H1 (cell line): ENCODE measurements around the gene SOX2. TPM values are rescaled to one million over a fixed set of nuclear protein-coding genes. Genes with fewer than 3 reads are reported as not detected.

Source experiments
- ASH2L ChIP-seq: fragments of 200-600, 300-600 bp; sonication (generic); IDR thresholded peaks from one replicate; pipeline ENCODE4 v1.7.1; 2017; ENCODE audit warnings: low read length
- BACH1 ChIP-seq: IDR thresholded peaks from 2 replicates; pipeline ENCODE4 v1.6.1; 2012; ENCODE audit warnings: low read length, improper control_type of control experiment
- CREB1 ChIP-seq: IDR thresholded peaks from 2 replicates; pipeline ENCODE4 v1.6.1; 2012; ENCODE audit warnings: inconsistent platforms
- E2F6 ChIP-seq: IDR thresholded peaks from 2 replicates; pipeline ENCODE4 v1.6.1; 2012; ENCODE audit warnings: inconsistent platforms
- EGR1 ChIP-seq: IDR thresholded peaks from 2 replicates; pipeline ENCODE4 v1.6.1; 2011; ENCODE audit warnings: low read depth, low read length, borderline replicate concordance
- HDAC2 ChIP-seq, 2 experiments: fragments of 300-600 bp in 1 of 2; sonication (generic) in 1 of 2; IDR thresholded peaks; 2 replicates each; pipeline ENCODE4 v1.6.1; 2011 to 2012; ENCODE audit warnings: low read depth in 2 of 2, low read length in 2 of 2, mild to moderate bottlenecking in 2 of 2, moderate library complexity in 2 of 2, borderline replicate concordance in 1 of 2, inconsistent platforms in 1 of 2
- KDM4A ChIP-seq: IDR thresholded peaks from one replicate; pipeline ENCODE4 v1.7.1; 2012; ENCODE audit warnings: low read depth, mild to moderate bottlenecking, moderate library complexity, low read length, inconsistent platforms; ENCODE audit not compliant: severe bottlenecking
- MAX ChIP-seq: IDR thresholded peaks from 2 replicates; pipeline ENCODE4 v1.6.1; 2012; ENCODE audit warnings: inconsistent platforms
- NANOG ChIP-seq: IDR thresholded peaks from 2 replicates; pipeline ENCODE4 v1.6.1; 2011; ENCODE audit warnings: low read length, low read depth, mild to moderate bottlenecking, inconsistent platforms; ENCODE audit not compliant: insufficient read depth, poor library complexity, severe bottlenecking
- POLR2AphosphoS5 ChIP-seq: IDR thresholded peaks from 2 replicates; pipeline ENCODE4 v1.6.1; 2011; ENCODE audit warnings: low read depth, low read length
- POU5F1 ChIP-seq: IDR thresholded peaks from 2 replicates; pipeline ENCODE4 v1.6.1; 2011; ENCODE audit warnings: low read depth, mild to moderate bottlenecking, low read length, moderate library complexity
- RBBP5 ChIP-seq: IDR thresholded peaks from 2 replicates; pipeline ENCODE4 v1.7.1; 2012; ENCODE audit warnings: low read depth, mild to moderate bottlenecking, inconsistent platforms, low read length, moderate library complexity, borderline replicate concordance
- TEAD4 ChIP-seq: IDR thresholded peaks from 2 replicates; pipeline ENCODE4 v1.6.1; 2012; ENCODE audit warnings: low read depth, low read length, inconsistent platforms, mixed read lengths
- YY1 ChIP-seq: IDR thresholded peaks from 2 replicates; pipeline ENCODE4 v1.6.1; 2011; ENCODE audit warnings: low read depth, mild to moderate bottlenecking, low read length
- polyA plus RNA-seq, 7 experiments: library from polyadenylated mRNA; depleted of rRNA in 3 of 7; stranded (reverse) in 5 of 7; unstranded in 2 of 7; fragments of >200 nt in 5 of 7; fragments of 200-250 nt in 2 of 7; gene quantifications; 1 replicate in 5 of 7; 2 replicates in 1 of 7; 4 replicates in 1 of 7; pipeline versions ENCODE4 v1.2.1 to v1.2.3, GENCODE V29; 2011 to 2013; ENCODE audit warnings: missing spikeins in 2 of 7, mixed read lengths in 2 of 7
- total RNA-seq: library from RNA; stranded (reverse); fragmentation: NEBNext Ultra II Directional; extraction: Animal tissue kit (Norgen Biotek cat#: 25700); gene quantifications from 2 replicates; pipeline ENCODE4 v1.2.1, GENCODE V29; 2021

Gene SOX2
- total and polyA plus RNA-seq, 2 of the 8 experiments (the other 6 are each of a cell fraction or from before 2014, with no cell fraction given): 149 to 247 TPM

GRCh38 chr3:181694805-181695660 is 16.7 kb upstream of the SOX2 start (continued):
- TF ChIP-seq HDAC2 (IDR thresholded peaks at IDR 0.05; ENCODE audit: borderline replicate concordance in 1 of 2, low read depth in 2 of 2, low read length in 2 of 2): peak in 1 of 2 experiments; percentile 74; a peak in 1 of 4 replicates
- no peak for TF ChIP-seq NANOG
- TF ChIP-seq POLR2AphosphoS5: no peak
- no peak; the same call in 1 of the 2 replicates for TF ChIP-seq BACH1
- no peak for TF ChIP-seq POU5F1
- peak; percentile 45; the same call in 1 of the 2 replicates for TF ChIP-seq RBBP5
- peak; percentile 79 for TF ChIP-seq ASH2L
- no peak for TF ChIP-seq YY1
- TF ChIP-seq CREB1: no peak
- no peak for TF ChIP-seq EGR1
- no peak for TF ChIP-seq TEAD4
- peak; percentile 64; the same call in 1 of the 2 replicates for TF ChIP-seq E2F6
- peak; percentile 85 for TF ChIP-seq KDM4A
- TF ChIP-seq MAX: peak; percentile 24
